C1 segment of cervical spinal cord (tissue), 14 donors: ENCODE results near the gene NVL.

Source experiments
- DNase-seq, 14 donors: peaks; one replicate each; lab custom pipeline; 2025; lab: John Stamatoyannopoulos, UW

The NVL gene

DNA sequence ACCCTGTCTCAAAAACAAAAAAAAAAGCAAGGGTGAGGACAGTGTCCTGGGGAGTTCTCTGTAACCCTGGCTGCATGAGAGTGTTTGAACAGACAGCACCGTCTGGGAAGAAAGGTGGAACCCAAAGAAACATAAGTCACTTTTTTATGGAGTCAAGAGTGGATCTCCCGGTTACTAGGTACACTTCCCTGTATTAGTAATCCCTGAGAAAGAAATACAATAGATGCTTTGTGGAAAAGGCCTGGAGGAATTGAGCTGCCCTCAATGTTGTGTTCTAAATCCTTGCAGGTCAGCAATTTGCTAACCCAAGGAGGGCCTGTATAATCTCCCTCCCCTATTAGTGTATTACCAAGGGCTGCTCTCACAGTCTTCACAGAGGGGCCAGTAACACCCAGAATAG is 130.3 kb downstream of the NVL start:
- DNase-seq = no peak

DNA sequence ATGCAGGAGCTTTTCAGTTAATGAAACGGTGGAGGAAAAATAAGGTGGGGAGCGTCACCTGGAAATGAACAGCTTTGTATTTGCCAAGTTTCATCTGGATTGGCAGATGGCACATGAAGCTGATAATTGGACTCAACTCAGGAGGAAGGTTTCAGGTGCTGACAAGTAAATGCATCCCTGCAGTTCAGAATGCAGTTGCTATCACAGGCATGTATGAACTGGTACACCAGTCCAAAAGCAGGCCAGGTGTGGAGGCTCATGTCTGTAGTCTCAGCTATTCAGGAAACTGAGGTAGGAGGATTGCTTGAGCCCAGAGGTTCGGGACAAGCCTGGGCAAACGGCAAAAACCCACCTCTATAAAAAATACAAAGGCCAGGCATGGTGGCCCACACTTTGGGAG is 131.4 kb downstream of the NVL start:
- DNase-seq = no peak

DNA sequence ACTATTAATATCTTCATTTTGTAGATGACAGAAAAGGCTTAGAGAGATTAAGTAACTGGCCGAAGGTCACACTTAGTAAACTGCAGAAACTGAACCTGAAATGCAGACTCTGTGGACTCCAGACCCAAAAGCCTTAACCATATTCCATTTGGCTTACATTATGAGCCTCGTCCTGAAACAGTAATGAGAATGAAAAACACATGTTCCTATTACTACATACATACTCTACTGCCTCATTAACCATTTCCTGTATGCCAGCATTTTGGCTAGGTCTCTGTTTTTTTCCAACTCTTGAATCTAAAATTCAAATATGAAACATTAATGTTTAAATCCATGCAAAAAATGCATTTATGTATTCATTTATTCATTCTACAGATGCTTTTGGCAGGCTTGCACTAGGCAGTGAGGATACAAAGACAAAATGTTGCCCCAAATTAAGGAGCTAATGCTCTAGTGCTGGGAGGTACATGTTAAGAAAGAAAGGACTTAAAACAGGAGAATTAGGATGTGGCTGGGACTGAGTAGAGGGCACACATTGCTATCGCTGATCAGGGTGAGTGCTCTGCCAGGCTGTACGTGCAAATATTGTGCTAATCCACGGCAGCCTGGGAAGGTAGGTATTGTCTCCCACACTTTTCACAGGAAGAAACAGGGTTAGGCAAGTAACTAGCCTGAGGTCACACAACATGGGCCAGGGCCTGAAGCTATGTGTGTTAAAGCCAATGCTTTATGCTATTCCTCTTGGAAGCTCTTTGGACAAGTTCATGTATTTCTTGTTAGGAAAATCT is 133.0 kb downstream of the NVL start:
- no peak for DNase-seq

DNA sequence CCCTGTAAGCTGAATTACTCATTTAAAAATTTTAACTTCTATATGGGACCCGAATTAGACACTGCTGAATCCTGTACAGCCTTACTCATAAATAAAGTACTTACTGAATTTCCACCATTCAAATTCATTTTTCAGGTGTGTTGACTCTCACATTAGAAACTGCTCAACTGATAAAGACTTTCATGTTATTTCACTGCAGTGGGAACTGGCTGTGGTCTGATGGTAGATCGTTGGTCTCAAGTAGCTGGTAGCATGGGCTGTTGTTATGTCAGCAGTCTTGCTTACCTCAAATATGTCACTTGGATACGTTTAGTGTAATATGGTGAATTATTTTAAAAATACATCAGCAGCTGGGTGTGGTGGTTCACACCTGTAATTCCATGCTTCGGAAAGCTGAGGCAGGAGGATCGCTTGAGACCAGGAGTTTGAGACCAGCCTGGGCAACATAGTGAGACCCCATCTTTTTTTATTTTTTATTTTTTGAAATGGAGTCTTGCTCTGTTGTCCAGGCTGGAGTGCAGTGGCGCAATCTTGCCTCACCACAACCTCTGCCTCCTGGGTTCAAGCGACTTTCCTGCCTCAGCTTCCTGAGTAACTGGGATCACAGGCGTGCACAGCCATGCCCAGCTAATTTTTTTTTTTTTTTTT is 136.5 kb downstream of the NVL start:
- no peak for DNase-seq

DNA sequence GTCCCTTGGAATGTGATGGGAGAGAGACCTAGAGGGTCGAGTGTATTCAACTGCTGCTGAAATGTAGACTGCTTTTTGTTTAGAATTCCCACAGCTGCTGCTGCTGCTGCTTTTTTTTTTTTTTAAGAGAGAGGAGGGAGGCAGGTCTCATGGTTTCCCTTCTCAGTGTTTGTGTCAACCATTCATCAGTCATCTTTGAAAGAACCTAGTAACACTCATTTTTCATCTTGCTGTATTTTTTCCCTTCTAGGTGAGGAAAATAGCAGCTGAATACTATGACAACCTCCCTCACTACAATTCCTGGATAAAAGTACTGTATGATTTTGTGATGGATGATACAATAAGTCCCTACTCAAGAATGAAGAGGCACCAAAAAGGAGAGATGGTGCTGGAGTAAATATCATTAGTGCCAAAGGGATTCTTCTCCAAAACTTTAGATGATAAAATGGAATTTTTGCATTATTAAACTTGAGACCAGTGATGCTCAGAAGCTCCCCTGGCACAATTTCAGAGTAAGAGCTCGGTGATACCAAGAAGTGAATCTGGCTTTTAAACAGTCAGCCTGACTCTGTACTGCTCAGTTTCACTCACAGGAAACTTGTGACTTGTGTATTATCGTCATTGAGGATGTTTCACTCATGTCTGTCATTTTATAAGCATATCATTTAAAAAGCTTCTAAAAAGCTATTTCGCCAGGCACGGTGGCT is 137.7 kb downstream of the NVL start:
- no peak for DNase-seq

DNA sequence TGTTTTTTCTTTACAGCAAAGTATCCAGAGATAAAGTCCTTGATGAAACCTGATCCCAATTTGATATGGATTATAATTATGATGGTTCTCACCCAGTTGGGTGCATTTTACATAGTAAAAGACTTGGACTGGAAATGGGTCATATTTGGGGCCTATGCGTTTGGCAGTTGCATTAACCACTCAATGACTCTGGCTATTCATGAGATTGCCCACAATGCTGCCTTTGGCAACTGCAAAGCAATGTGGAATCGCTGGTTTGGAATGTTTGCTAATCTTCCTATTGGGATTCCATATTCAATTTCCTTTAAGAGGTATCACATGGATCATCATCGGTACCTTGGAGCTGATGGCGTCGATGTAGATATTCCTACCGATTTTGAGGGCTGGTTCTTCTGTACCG is 140.4 kb downstream of the NVL start:
- DNase-seq = no peak

DNA sequence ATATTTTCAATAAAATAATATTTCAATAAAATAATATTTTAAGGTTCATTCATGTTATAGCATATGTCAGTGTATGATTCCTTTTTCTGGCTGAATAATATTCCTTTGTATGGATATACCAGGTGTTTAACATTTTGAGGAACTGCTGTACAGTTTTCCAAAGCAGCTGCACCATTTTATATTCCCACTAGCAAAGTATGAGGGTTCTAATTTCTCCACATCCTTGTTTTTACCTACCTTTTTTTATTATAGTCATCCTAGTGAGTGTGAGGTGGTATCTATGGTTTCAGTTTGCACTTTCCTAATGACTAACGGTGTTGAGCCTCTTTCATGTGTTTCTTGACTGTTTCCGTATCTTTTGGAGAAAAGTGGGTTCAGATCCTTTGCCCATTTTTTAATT is 141.7 kb downstream of the NVL start:
- DNase-seq = no peak

DNA sequence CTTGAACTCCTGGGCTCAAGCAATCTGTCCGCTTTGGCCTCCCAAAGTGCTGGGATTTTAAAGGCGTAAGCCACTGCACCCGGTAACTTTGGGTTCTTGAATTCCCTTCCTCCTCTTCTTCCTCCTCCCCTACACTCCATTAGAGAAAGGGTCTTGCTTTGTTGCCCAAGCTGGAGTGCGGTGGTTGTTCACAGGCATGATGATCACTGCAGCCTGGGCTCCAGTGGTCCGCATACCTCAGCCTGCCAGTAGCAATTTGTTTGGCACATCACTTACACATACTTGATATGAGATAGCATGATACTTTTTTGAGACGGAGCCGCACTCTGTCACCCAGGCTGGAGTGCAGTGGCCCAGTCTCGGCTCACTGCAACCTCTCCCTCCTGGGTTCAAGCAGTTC is 144.8 kb downstream of the NVL start:
- DNase-seq = no peak

DNA sequence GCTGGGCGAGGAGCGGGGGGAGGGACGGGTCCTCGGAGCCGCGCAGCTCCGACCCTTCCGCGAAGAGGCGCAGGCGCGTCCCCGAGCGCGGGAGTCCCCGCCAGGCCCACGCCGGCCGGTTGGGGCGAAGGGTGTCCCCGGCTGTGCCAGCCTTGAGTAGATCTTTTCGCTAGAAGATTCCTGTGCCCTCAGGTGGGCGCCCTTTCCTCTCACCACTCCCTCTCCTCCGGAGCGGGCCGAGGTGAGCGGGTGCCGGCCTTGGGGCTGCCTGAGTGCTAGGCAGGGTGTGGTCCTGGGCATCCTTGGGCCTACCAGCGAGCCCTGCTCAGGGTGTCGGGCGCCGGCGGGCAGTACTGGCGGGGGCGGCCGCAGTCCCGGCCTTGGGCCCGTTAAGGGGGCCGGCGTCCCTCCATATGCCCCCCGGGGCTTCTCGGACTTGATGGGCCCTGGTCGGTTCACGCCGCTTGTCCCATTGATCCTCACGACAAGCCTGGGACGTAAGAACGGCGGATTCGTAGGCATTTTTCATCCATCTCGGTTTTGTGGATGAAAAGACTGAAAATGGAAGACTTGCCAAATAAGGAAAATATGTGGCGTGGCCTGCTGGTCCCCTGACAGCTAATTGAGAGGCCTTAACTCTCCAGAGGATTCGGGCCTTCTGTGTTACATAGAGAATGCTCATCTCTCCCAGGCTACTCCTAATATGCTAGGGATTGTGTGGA is 146.2 kb downstream of the NVL start:
- DNase-seq = peak in 12 of 14 donors; percentile 39 to 85 (median 67)

DNA sequence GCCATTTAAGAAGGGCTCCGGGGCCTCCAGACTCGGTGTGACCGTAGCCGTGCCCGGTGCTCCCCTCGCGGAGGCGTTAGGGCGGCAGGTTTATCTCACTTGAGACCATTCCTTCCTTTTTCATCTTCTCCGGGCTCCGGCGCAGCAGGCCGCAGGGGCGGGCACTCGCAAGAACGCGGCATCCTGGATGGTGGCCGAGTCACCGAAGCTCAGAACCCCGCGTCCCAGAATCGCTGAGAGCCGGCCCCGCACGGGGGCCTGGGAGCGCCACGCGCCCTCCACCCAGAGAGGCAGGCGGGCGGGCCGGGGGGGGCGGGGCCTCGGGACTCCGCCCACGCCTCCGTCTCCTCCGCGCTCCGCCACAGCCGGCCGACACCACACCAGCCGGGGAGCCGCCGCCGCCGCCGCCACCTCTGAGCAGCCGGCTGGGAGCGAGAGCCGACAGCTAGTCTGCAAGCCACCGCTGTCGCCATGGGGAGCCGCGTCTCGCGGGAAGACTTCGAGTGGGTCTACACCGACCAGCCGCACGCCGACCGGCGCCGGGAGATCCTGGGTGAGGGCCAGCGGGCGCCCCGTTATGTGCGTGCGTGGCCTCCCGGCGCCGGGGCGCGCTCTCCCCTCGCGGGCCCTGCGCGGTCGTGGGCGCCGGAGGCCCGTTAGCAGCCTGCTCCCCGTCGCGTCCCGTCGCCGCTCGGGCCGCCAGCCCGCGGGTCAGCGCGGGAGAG is 146.9 kb downstream of the NVL start, which contains the start of gene DEGS1:
Gene DEGS1, plus strand, starts transcription at position 375 of the 725 bp plus-strand sequence. Its CDS starts 97 bp downstream, at position 472.
- peak; percentile 24 to 89 (median 75) for DNase-seq

DNA sequence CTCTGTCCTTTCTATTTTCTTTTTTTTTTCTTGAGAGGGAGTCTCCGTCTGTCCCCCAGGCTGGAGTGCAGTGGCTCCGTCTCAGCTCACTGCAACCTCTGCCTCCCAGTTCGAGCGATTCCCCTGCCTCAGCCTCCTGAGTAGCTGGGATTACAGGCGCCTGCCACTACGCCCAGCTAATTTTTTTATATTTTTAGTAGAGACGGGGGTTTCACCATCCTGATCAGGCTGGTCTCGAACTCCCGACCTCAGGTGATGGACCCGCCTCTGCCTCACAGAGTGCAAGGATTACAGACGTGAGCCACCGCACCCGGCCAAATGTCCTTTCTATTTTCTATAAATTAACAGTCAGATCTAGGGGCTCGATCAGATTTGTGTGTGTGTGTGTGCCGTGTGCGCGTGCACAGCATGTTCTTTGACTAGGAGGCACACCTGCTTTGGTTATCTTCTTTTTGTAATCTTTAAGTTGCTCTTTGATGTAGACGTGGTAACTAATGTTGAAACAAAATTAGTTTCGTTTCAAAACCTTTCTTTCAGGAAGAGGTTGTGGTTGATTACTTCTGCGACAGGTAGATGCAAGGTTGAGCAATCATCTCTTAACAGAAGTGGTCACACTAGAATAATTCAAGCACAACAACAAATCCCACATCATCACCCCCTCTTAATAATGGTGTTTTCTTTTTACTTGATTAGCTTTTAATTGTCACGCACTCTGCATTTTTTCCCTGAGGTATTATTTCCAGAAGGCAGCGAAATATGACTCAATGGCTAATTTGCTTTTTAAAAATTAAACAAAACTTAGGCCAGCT is 147.7 kb downstream of the NVL start:
- DNase-seq = peak in 1 of 14 donors; percentile 51

DNA sequence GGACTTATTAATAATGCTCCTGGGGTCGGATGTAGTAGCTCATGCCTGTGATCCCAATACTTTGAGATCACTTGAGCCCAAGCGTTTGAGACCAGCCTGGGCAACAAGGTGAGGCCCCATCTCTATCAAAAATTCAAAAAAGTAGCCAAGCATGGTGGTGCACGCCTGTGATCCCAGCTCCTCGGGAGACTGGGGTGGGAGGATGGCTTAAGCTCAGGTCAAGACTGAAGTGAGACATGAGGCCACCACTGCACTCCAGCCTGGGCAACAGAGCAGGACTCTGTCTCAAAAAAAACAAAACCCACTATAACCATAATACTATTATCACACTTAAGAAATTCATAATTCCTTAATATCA is 148.5 kb downstream of the NVL start:
- DNase-seq = no peak

DNA sequence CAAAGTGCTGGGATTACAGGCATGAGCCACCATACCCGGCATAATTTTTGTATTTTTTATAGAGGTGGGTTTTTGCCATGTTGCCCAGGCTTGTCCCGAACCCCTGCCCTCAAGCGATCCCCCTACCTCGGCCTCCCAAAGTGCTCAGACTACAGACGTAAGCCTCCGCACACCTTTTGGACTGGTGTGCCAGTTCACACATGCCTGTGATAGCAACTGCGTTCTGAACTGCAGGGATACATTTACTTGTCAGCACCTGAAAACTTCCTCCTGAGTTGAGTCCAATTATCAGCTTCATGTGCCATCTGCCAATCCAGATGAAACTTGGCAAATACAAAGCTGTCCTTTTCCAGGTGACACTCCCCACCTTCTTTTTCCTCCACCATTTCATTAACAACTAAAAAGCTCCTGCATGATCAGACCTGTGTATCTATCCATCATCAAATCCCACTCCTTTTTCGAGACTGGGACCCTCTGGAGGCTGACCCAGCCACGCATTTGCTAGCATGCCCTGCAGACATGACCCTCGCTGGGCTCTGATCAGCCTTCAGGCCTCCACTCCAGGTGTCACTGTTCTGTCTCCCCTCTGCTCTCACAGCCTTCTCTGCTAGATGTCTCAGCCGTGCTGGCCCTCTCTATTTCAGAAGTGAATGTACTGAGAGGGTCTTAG is 149.1 kb downstream of the NVL start:
- no peak for DNase-seq

DNA sequence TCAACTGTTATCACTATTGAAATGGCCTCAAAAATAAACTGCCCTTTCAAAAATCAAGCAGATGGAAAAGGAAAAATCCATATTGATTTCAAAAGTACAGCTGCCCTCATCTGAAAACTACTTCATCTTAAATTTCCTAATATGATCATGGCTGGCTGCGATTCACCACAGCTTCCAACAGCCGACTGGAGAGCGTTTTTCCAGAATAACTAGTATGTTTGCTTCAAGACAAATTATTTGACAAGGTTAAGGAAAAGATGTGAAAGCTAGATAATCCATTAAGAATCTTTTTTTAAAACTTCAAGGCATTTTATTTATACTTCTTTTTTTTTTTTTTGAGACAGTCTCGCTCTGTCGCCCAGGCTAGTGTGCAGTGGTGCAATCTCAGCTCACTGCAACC is 151.1 kb downstream of the NVL start:
- no peak for DNase-seq

DNA sequence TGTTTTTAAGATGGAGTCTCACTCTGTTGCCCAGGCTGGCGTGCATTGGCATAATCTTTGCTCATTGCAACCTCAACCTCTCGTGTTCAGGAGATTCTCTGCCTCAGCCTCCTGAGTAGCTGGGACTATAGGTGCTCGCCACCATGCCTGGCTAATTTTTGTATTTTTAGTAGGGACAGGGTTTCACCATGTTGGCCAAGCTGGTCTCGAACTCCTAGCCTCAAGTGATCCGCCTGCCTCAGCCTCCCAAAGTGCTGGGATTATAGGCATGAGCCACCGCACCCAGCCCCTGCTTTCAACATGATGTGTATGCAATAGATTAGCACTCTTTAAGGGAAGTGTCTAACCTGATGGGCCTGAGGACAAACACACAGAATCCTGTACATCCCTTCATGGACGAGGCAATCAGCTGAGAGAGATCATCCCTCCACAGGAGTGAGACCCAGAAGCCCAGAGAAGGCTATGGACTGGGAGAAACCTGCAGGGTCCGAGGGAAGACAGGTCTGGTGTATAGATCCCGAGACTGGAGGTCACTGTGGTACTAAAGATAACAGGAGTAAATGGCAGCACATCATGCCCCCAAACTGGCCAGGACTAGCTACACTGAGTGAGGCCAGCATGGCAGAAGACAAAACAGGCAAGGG is 152.5 kb downstream of the NVL start:
- no peak for DNase-seq
